Esophagus mucosa (tissue), 1 donor: Measurements from ENCODE around the gene ENAH. TPM values are rescaled to one million over a fixed set of nuclear protein-coding genes. Genes with fewer than 3 reads are reported as not detected.

ENCODE experiments used
- ATAC-seq: fragments of 200-7000 bp; cut with Tn5 transposase; one replicate; pipeline ENCODE4 v1.9.1; 2020
- total RNA-seq: library from RNA; stranded (reverse); gene quantifications from one replicate; pipeline ENCODE4 v1.2.4, GENCODE V29; 2023
- donor health status: DM: yes; HTN: yes; CAD: no.

The ENAH gene
- total RNA-seq, 1 donor from 2014 or later = 41.0 TPM

- ATAC-seq = peak; percentile 3
These were observed 202.3 kb downstream of the ENAH start for GRCh38 chr1:225450491-225451191.

- ATAC-seq = no peak
These were observed 203.1 kb downstream of the ENAH start for GRCh38 chr1:225449774-225450173.

- peak; percentile 84 for ATAC-seq
These were observed 203.7 kb downstream of the ENAH start for GRCh38 chr1:225449261-225449660.

GRCh38 chr1:225448146-225448805, 204.6 kb downstream of the ENAH start:
- no peak for ATAC-seq

- ATAC-seq = no peak
These were observed 205.3 kb downstream of the ENAH start for GRCh38 chr1:225447650-225448089.

GRCh38 chr1:225446981-225447615, 205.8 kb downstream of the ENAH start:
- no peak for ATAC-seq

- no peak for ATAC-seq
These were observed 206.3 kb downstream of the ENAH start for GRCh38 chr1:225446595-225446960.

GRCh38 chr1:225445639-225446594, 207.0 kb downstream of the ENAH start:
- peak; percentile 71 for ATAC-seq

- ATAC-seq = no peak
These were observed 210.8 kb downstream of the ENAH start for GRCh38 chr1:225442123-225442505.

GRCh38 chr1:225441314-225442122, 211.4 kb downstream of the ENAH start:
- no peak for ATAC-seq

GRCh38 chr1:225440380-225441221, 212.3 kb downstream of the ENAH start:
- ATAC-seq = no peak

GRCh38 chr1:225437710-225438437, 215.0 kb downstream of the ENAH start:
- no peak for ATAC-seq

Other genes with a start within 250 kb of the ENAH start
- gene LBR, start 225.1 kb downstream of the ENAH start, total RNA-seq = 52.6 TPM
- 156 TPM for gene SRP9, start 124.7 kb upstream of the ENAH start, total RNA-seq
- gene EPHX1, start 157.0 kb upstream of the ENAH start, total RNA-seq = 89.7 TPM
- 23.0 TPM for gene TMEM63A, start 229.3 kb upstream of the ENAH start, total RNA-seq
- gene LEFTY1, start 236.0 kb upstream of the ENAH start, total RNA-seq = not detected